Left lung (tissue), 14 donors: ENCODE results near the gene CAPN11. TPM values are rescaled to one million over a fixed set of nuclear protein-coding genes. Genes with fewer than 3 reads are reported as not detected.

Experiments used
- ATAC-seq: fragments of 200-7000 bp; cut with Tn5 transposase; one replicate; pipeline ENCODE4 v1.9.1; 2020; ENCODE audit warnings: moderate library complexity
- DNase-seq, 4 donors: peaks; one replicate each; pipeline ENCODE4 v3.0.0-alpha.2; 2013 to 2020
- H3K27ac ChIP-seq, 2 donors: fragments of 200-600 bp; sonication (generic) in 1 of 2; one replicate each; pipeline versions ENCODE4 v1.5.0 to v1.8.0; 2020 to 2021
- H3K27me3 ChIP-seq, 2 donors: fragments of 200-600 bp; sonication (generic) in 1 of 2; one replicate each; pipeline versions ENCODE4 v1.5.0 to v1.8.0; 2020 to 2021
- H3K36me3 ChIP-seq, 2 donors: fragments of 200-600 bp; sonication (generic) in 1 of 2; one replicate each; pipeline versions ENCODE4 v1.5.0 to v1.8.0; 2020 to 2021
- H3K4me1 ChIP-seq, 2 donors: fragments of 200-600 bp; one replicate each; pipeline ENCODE4 v1.8.0; 2021
- H3K4me3 ChIP-seq, 2 donors: fragments of 200-600 bp; sonication (generic) in 1 of 2; one replicate each; pipeline versions ENCODE4 v1.5.0 to v1.8.0; 2020 to 2021; ENCODE audit warnings: mild to moderate bottlenecking in 1 of 2
- H3K9me3 ChIP-seq, 2 donors: fragments of 200-600 bp; sonication (generic) in 1 of 2; one replicate each; pipeline versions ENCODE4 v1.5.0 to v1.8.0; 2020 to 2021
- intact Hi-C, 2 donors: fragments of 100-400 bp; cut with DNase I; formaldehyde crosslinking; loops; one replicate each; pipeline versions ENCODE4 v1.11.2 to v1.14.2; 2022
- long read RNA-seq, 12 donors: library from polyadenylated mRNA in 2 of 12; unstranded in 2 of 12; transcript quantifications; one replicate each; pipeline ENCODE4 v2.0.0 and lab custom pipeline, GENCODE V29; 2019 to 2026
- polyA plus RNA-seq, 6 donors: library from polyadenylated mRNA; unstranded; fragments of 120-200 nt; gene quantifications; one replicate each; pipeline ENCODE4 v1.2.1, GENCODE V29; 2013; ENCODE audit not compliant: insufficient read length in 6 of 6
- total RNA-seq, 2 donors: library from RNA; stranded (reverse); fragmentation: NEBNext Ultra II Directional; extraction: Animal tissue kit (Norgen Biotek cat#: 25700); gene quantifications; one replicate each; pipeline ENCODE4 v1.2.1, GENCODE V29; 2021
- TF ChIP-seq, protein P1 (sequence below), 2 donors: fragments of 200-600 bp; sonication (generic) in 1 of 2; IDR thresholded peaks; one replicate each; pipeline versions ENCODE4 v1.5.0 to v1.8.0; 2021; ENCODE audit warnings: antibody characterized with exemption in 2 of 2
- donor health status: DM: no; HTN: yes; CAD: no.
- donor health status: DM: no; HTN: no; CAD: no.

CAPN11 gene
- total RNA-seq (under 1 TPM; 0.23 to 0.29 TPM), polyA plus RNA-seq (under 1 TPM in 5 of 6 donors, not detected in 1; 0.10 to 0.28 (median 0.16) TPM)
- long read RNA-seq, donor 1 = 0 reads
- long read RNA-seq, donor 2 = 0 reads
- long read RNA-seq, donor 3 = 0 reads
- long read RNA-seq, donor 4 = 0 reads
- long read RNA-seq, donor 5 = 0 reads
- long read RNA-seq, donor 6 = 0 reads
- long read RNA-seq, donor 7 = 0 reads
- long read RNA-seq, donor 8 = 0 reads
- long read RNA-seq, donor 9 = 0 reads
- long read RNA-seq, donor 10, partial matches to known transcripts = 0 of 1 reads
- long read RNA-seq, donor 10, other reads (novel, unspliced or antisense) = 1 of 1 reads
- long read RNA-seq, donor 11 = 0 reads
- long read RNA-seq, donor 12 = 0 reads

GRCh38 chr6:44158770-44159228 lies at the start of gene CAPN11:
Gene CAPN11 (plus strand): TSS chr6:44158820. CDS start chr6:44158849, 29 bp downstream.
- Histone ChIP-seq H3K4me1 (no peaks in the 10 kb centered on the region), H3K9me3 (no peaks in the 10 kb centered on the region), H3K4me3 (no peak within 1 kb of the TSS), H3K36me3 (peaks cover 0 to 9% of the 10 kb centered on the region in 2 donors), H3K27me3 (peaks cover 0 to 4% of the 10 kb centered on the region in 2 donors), H3K27ac (no peak within 1 kb of the TSS)
- intact Hi-C loops = no loop called here
- TF ChIP-seq, protein P1, sequence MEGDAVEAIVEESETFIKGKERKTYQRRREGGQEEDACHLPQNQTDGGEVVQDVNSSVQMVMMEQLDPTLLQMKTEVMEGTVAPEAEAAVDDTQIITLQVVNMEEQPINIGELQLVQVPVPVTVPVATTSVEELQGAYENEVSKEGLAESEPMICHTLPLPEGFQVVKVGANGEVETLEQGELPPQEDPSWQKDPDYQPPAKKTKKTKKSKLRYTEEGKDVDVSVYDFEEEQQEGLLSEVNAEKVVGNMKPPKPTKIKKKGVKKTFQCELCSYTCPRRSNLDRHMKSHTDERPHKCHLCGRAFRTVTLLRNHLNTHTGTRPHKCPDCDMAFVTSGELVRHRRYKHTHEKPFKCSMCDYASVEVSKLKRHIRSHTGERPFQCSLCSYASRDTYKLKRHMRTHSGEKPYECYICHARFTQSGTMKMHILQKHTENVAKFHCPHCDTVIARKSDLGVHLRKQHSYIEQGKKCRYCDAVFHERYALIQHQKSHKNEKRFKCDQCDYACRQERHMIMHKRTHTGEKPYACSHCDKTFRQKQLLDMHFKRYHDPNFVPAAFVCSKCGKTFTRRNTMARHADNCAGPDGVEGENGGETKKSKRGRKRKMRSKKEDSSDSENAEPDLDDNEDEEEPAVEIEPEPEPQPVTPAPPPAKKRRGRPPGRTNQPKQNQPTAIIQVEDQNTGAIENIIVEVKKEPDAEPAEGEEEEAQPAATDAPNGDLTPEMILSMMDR (IDR thresholded peaks at IDR 0.05) = no peak
- ATAC-seq = no peak
- DNase-seq = no peak

DNA sequence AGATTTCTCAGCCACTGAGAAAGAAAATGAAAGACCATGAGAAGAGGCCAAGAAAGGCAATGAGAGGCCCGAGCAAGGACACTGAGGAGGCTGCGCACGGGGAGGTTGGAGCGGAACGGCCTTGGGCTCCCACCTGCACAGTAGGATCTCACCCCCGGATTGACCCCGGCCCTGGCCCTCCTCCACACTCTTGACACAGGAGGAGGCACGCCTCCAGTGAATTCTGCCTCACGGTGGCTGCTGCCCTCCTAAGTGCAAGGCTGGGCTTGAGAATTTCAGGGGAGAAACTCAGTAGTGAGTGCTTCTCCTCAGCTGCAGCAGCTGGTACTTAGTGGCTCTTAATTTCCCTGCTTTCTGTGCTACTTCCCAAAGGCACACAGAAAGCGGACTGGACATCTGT lies 49.4 kb upstream of the CAPN11 start:
- Histone ChIP-seq H3K4me1 (peaks cover 12 to 21% of the 10 kb centered on the region in 2 donors), H3K4me3 (no peak overlapping the region), H3K27me3 (no peaks in the 10 kb centered on the region), H3K9me3 (no peaks in the 10 kb centered on the region), H3K36me3 (peaks cover 0 to 90% of the 10 kb centered on the region in 2 donors), H3K27ac (no peak overlapping the region)
- DNase-seq = no peak
- TF ChIP-seq, protein P1 (IDR thresholded peaks at IDR 0.05) = no peak
- no peak for ATAC-seq
- intact Hi-C loops = no loop called here

DNA sequence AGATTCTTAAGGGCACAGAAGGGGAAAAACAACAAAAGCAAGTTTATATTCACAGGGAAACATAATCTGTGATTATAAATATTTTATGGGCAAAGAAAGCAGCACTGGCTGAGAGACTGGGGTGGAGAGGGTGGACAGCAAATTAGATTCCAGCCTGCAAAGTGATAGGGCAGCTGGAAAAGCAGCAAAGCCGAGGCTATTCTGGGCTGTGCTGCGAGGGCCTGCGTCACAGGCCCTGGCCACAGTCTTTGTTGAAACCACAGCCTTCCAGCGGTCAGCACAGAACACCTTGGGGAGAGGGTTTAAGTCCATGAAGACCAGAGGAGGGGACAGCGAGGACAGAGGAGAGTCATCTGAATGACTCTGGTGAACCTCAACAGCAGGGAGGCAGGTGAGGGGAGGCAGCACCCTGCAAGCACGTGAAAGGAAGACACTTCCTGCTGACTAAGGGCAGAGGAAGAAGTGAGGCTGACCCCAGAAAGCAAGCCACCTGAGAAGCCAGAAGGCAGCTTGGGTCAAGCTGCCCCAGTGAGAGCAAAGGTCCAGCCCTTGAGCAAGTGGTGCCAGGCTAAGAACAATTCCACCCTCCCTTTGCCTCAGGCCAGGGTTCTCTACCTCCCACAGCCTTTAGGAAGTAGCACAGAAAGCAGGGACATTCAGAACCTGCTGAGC lies 48.5 kb upstream of the CAPN11 start:
- intact Hi-C loops = no loop called here
- peaks cover 2 to 12% of the 10 kb centered on the region in 2 donors for H3K4me1 ChIP-seq
- no peak for ATAC-seq
- H3K9me3 ChIP-seq = no peaks in the 10 kb centered on the region
- TF ChIP-seq, protein P1 (IDR thresholded peaks at IDR 0.05) = no peak
- no peak overlapping the region for H3K4me3 ChIP-seq
- no peak for DNase-seq
- no peaks in the 10 kb centered on the region for H3K27me3 ChIP-seq
- peaks cover 0 to 96% of the 10 kb centered on the region in 2 donors for H3K36me3 ChIP-seq
- H3K27ac ChIP-seq = peak overlapping the region in 1 of 2 donors; percentile 2

GRCh38 chr6:44110966-44111365 lies 47.7 kb upstream of the CAPN11 start:
- no peak overlapping the region for H3K4me3 ChIP-seq
- ATAC-seq (no peak), DNase-seq (no peak)
- peaks cover 0 to 97% of the 10 kb centered on the region in 2 donors for H3K36me3 ChIP-seq
- peaks cover 1 to 10% of the 10 kb centered on the region in 2 donors for H3K4me1 ChIP-seq
- intact Hi-C loops = no loop called here
- H3K9me3 ChIP-seq = no peaks in the 10 kb centered on the region
- TF ChIP-seq, protein P1 (IDR thresholded peaks at IDR 0.05) = no peak
- H3K27ac ChIP-seq = no peak overlapping the region
- H3K27me3 ChIP-seq = no peaks in the 10 kb centered on the region
